IMR-90 (cell line): ENCODE results near the gene MRPS15. TPM values are rescaled to one million over a fixed set of nuclear protein-coding genes. Genes with fewer than 3 reads are reported as not detected.

Source experiments
- ATAC-seq: fragments of 200-7000 bp; cut with Tn5 transposase; 2 replicates; pipeline ENCODE4 v1.9.1; 2020; ENCODE audit warnings: low read depth, mild to moderate bottlenecking, moderate library complexity
- BruUV-seq: library from RNA; stranded (reverse); fragments of 400-500 nt; replicated peaks from 2 replicates; lab custom pipeline; 2021; lab: Mats Ljungman, UMichigan
- CTCF ChIA-PET: fragments of 300-600 bp; formaldehyde crosslinking; extraction: SDS; loops from one replicate; lab custom pipeline; 2021; ENCODE audit warnings: antibody characterized with exemption; lab: Yijun Ruan, JAX
- POLR2A ChIA-PET: fragments of 300-600 bp; sonication (Branson Sonifier 250); formaldehyde crosslinking; loops from one replicate; lab custom pipeline; 2022; ENCODE audit warnings: antibody characterized with exemption; ENCODE audit not compliant: unreplicated experiment; lab: Charles Lee
- DNase-seq: peaks from one replicate; pipeline ENCODE4 v3.0.0; 2013
- H2AFZ ChIP-seq: replicated peaks from 2 replicates; pipeline ENCODE3; 2013; ENCODE audit warnings: low read length, mild to moderate bottlenecking; ENCODE audit not compliant: poor library complexity
- H2AK5ac ChIP-seq: 2 replicates; pipeline ENCODE4 v1.6.1; 2013; ENCODE audit warnings: low read depth, low read length, inconsistent platforms
- H2AK9ac ChIP-seq: replicated peaks from 2 replicates; pipeline ENCODE3; 2013; ENCODE audit warnings: mild to moderate bottlenecking, low read depth, low read length, moderate library complexity; ENCODE audit not compliant: poor library complexity
- H2BK120ac ChIP-seq: 2 replicates; pipeline ENCODE4 v1.6.1; 2013; ENCODE audit warnings: low read depth, low read length, inconsistent platforms
- H2BK15ac ChIP-seq: 3 replicates; pipeline ENCODE4 v1.6.1; 2013; ENCODE audit warnings: low read depth, low read length, inconsistent platforms
- H2BK20ac ChIP-seq: 2 replicates; pipeline ENCODE4 v1.6.1; 2013; ENCODE audit warnings: low read depth, mild to moderate bottlenecking, inconsistent platforms, low read length, moderate library complexity
- H2BK5ac ChIP-seq: 2 replicates; pipeline ENCODE4 v1.6.1; 2013; ENCODE audit warnings: mild to moderate bottlenecking, low read depth, low read length, inconsistent platforms; ENCODE audit not compliant: poor library complexity, severe bottlenecking
- H3K14ac ChIP-seq: replicated peaks from 2 replicates; pipeline ENCODE4 v1.6.1; 2013; ENCODE audit warnings: low read depth, low read length, inconsistent platforms
- H3K18ac ChIP-seq: 2 replicates; pipeline ENCODE4 v1.6.1; 2013; ENCODE audit warnings: low read depth, low read length, control low read depth
- H3K23ac ChIP-seq: 2 replicates; pipeline ENCODE4 v1.6.1; 2013; ENCODE audit warnings: low read depth, low read length, inconsistent platforms
- H3K27ac ChIP-seq: 2 replicates; pipeline ENCODE4 v1.5.1; 2013; ENCODE audit warnings: mild to moderate bottlenecking, control low read depth, low read length; ENCODE audit not compliant: insufficient read depth
- H3K27me3 ChIP-seq: 2 replicates; pipeline ENCODE4 v1.6.1; 2013; ENCODE audit warnings: low read length; ENCODE audit not compliant: control insufficient read depth, insufficient read depth
- H3K36me3 ChIP-seq: 2 replicates; pipeline ENCODE4 v1.6.1; 2013; ENCODE audit warnings: low read length, mixed read lengths; ENCODE audit not compliant: control insufficient read depth, insufficient read depth
- H3K4ac ChIP-seq: 2 replicates; pipeline ENCODE4 v1.6.1; 2013; ENCODE audit warnings: low read depth, low read length, inconsistent platforms
- H3K4me1 ChIP-seq: 2 replicates; pipeline ENCODE4 v1.6.1; 2013; ENCODE audit warnings: low read length, mixed read lengths; ENCODE audit not compliant: control insufficient read depth, insufficient read depth
- H3K4me2 ChIP-seq: 2 replicates; pipeline ENCODE4 v1.6.1; 2013; ENCODE audit warnings: low read depth, mild to moderate bottlenecking, control low read depth, low read length, moderate library complexity
- H3K4me3 ChIP-seq: 2 replicates; pipeline ENCODE4 v1.5.1; 2013; ENCODE audit warnings: low read depth, mild to moderate bottlenecking, control low read depth, low read length, moderate library complexity; ENCODE audit not compliant: insufficient read depth
- H3K56ac ChIP-seq: 2 replicates; pipeline ENCODE4 v1.6.1; 2013; ENCODE audit warnings: low read length, inconsistent platforms; ENCODE audit not compliant: insufficient read depth; ENCODE audit errors: extremely low read depth
- H3K79me1 ChIP-seq, 2 experiments: 2 replicates each; pipeline ENCODE4 v1.6.1; 2013; ENCODE audit warnings: low read length in 2 of 2, inconsistent platforms in 1 of 2, low read depth in 1 of 2
- H3K9ac ChIP-seq: 2 replicates; pipeline ENCODE4 v1.6.1; 2013; ENCODE audit warnings: low read depth, low read length, control low read depth
- H3K9me1 ChIP-seq: 2 replicates; pipeline ENCODE4 v1.6.1; 2013; ENCODE audit warnings: low read length, inconsistent platforms; ENCODE audit not compliant: insufficient read depth
- H3K9me3 ChIP-seq: 2 replicates; pipeline ENCODE4 v1.6.1; 2013; ENCODE audit warnings: low read length; ENCODE audit not compliant: control insufficient read depth, insufficient read depth
- H4K20me1 ChIP-seq: 2 replicates; pipeline ENCODE4 v1.6.1; 2013; ENCODE audit warnings: low read length, inconsistent platforms; ENCODE audit not compliant: insufficient read depth
- H4K5ac ChIP-seq: 2 replicates; pipeline ENCODE4 v1.6.1; 2013; ENCODE audit warnings: mild to moderate bottlenecking, low read depth, low read length, control low read depth
- H4K8ac ChIP-seq, 2 experiments: 2 replicates each; pipeline ENCODE4 v1.6.1; 2013; ENCODE audit warnings: low read depth in 2 of 2, low read length in 2 of 2, control low read depth in 1 of 2, inconsistent platforms in 1 of 2
- H4K91ac ChIP-seq: 2 replicates; pipeline ENCODE4 v1.6.1; 2013; ENCODE audit warnings: low read depth, low read length, inconsistent platforms; ENCODE audit not compliant: insufficient read depth
- CEBPB ChIP-seq: IDR thresholded peaks from 2 replicates; pipeline ENCODE4 v1.6.1; 2012; ENCODE audit warnings: low read depth, low read length, improper control_type of control experiment
- ELK1 ChIP-seq: fragments of 150-350 bp; IDR thresholded peaks from 2 replicates; pipeline ENCODE4 v1.6.1; 2016; ENCODE audit warnings: low read depth, mild to moderate bottlenecking, low read length, moderate library complexity, borderline replicate concordance
- MAFK ChIP-seq: IDR thresholded peaks from 2 replicates; pipeline ENCODE4 v1.6.1; 2012; ENCODE audit warnings: low read depth, low read length, improper control_type of control experiment
- NFE2L2 ChIP-seq: fragments of 150-350 bp; IDR thresholded peaks from 2 replicates; pipeline ENCODE4 v1.6.1; 2016; ENCODE audit warnings: low read depth, mild to moderate bottlenecking, low read length
- POLR2A ChIP-seq: IDR thresholded peaks from 2 replicates; pipeline ENCODE4 v1.6.1; 2012; ENCODE audit warnings: mild to moderate bottlenecking, low read depth, low read length
- RCOR1 ChIP-seq: IDR thresholded peaks from 2 replicates; pipeline ENCODE4 v1.6.1; 2012; ENCODE audit warnings: mild to moderate bottlenecking, low read length, improper control_type of control experiment; ENCODE audit not compliant: insufficient replicate concordance
- RFX5 ChIP-seq: IDR thresholded peaks from 2 replicates; pipeline ENCODE4 v1.8.0; 2012; ENCODE audit warnings: low read depth, mild to moderate bottlenecking, low read length, moderate library complexity
- USF2 ChIP-seq: fragments of 150-350 bp; IDR thresholded peaks from 2 replicates; pipeline ENCODE4 v1.6.1; 2017; ENCODE audit warnings: mild to moderate bottlenecking, antibody characterized with exemption, low read length, low read depth
- WGBS, 2 experiments: methylation state at CpG; one replicate each; pipeline versions ENCODE4 v1.1.5 to v1.1.7; 2013; ENCODE audit warnings: missing lambda C conversion rate in 2 of 2; ENCODE audit not compliant: insufficient read length in 1 of 2; ENCODE audit errors: extremely low coverage in 2 of 2; 5-methylcytosine and 5-hydroxymethylcytosine counted together
- dilution Hi-C: fragments of 300-500 bp; cut with HindIII; formaldehyde crosslinking; loops from one replicate; pipeline ENCODE4 v1.14.3; 2018; ENCODE audit warnings: low sequenced_read_pairs; ENCODE audit not compliant: unreplicated experiment
- in situ Hi-C: fragments of 300-500 bp; cut with MboI; formaldehyde crosslinking; loops from 3 replicates; pipeline ENCODE4 v1.14.3; 2019; ENCODE audit warnings: low sequenced_read_pairs, inconsistent platforms, mixed read lengths
- intact Hi-C: fragments of 100-400 bp; cut with micrococcal nuclease; formaldehyde crosslinking; loops from 2 replicates; pipeline ENCODE4 v1.10.0; 2022
- polyA plus RNA-seq, 3 experiments: library from polyadenylated mRNA; depleted of rRNA; stranded (reverse); fragments of >200 nt; gene quantifications; 2 replicates each; pipeline ENCODE4 v1.2.3, GENCODE V29; 2012; ENCODE audit warnings: low replicate concordance in 1 of 3
- total RNA-seq: library from RNA; depleted of rRNA; stranded (reverse); fragments of >200 nt; gene quantifications from 2 replicates; pipeline ENCODE4 v1.2.3, GENCODE V29; 2012

Gene MRPS15
- total and polyA plus RNA-seq, 2 of the 4 experiments (the other 2 are of a cell fraction), result 46.1 to 77.9 TPM

DNA sequence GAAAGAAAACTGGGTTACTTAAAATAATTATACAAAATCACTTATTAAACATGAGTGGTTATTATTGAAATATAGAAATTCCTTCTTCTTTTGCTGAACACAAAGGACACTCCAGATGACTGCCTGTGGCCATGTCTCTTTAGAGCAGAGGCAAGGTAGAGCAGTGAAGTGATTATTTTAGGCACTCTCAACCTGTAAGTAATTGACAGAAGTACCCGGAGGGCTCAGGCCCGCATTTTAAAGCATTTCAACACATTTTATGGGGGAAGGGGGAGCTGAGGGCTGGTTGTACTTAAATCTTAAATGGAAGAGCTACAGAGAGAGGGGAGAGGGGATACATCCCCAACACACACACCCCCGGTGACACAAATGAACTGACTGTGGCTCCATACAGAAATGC lies 24.1 kb downstream of the MRPS15 start:
- no peaks in the 10 kb centered on the region for H3K27me3 ChIP-seq
- no peak overlapping the region for H2BK15ac ChIP-seq
- no peak for TF ChIP-seq NFE2L2
- TF ChIP-seq USF2, result no peak
- TF ChIP-seq RFX5, result no peak
- TF ChIP-seq MAFK, result no peak
- TF ChIP-seq ELK1, result no peak
- TF ChIP-seq POLR2A, result no peak
- TF ChIP-seq RCOR1, result no peak
- TF ChIP-seq CEBPB, result no peak
- peaks cover 3% of the 10 kb centered on the region for H3K9me1 ChIP-seq
- no peak for DNase-seq
- no peak overlapping the region for H3K9ac ChIP-seq
- in situ Hi-C loops, result no loop called here
- intact Hi-C loops, result no loop called here
- no peak for ATAC-seq
- H3K79me1 ChIP-seq, result no peaks in the 10 kb centered on the region
- H4K91ac ChIP-seq, result no peak overlapping the region
- H3K18ac ChIP-seq, result no peak overlapping the region
- no peaks in the 10 kb centered on the region; the same call in 1 of the 2 replicates for H4K20me1 ChIP-seq
- dilution Hi-C loops, result no loop called here
- H2BK120ac ChIP-seq, result no peak overlapping the region
- BruUV-seq, result no TSS peak
- peaks cover 3% of the 10 kb centered on the region; the same call in 1 of the 2 replicates for H3K4me1 ChIP-seq
- H3K27ac ChIP-seq, result no peak overlapping the region
- no peaks in the 10 kb centered on the region for H3K9me3 ChIP-seq
- H3K14ac ChIP-seq, result no peak overlapping the region
- no peak overlapping the region for H2BK20ac ChIP-seq
- CTCF ChIA-PET, result interaction anchor here (1.5 kb wide), 1 partner anchor 10 kb away, joined by 4 read pairs; the partner anchor contains the start of gene OSCP1
- no peak overlapping the region for H3K4me3 ChIP-seq
- no peak overlapping the region for H3K23ac ChIP-seq
- H2AK9ac ChIP-seq, result no peak overlapping the region
- H4K8ac ChIP-seq, result no peak overlapping the region
- H3K56ac ChIP-seq, result no peak overlapping the region
- no peak overlapping the region for H3K4me2 ChIP-seq
- no peak overlapping the region for H2AFZ ChIP-seq
- H2AK5ac ChIP-seq, result no peak overlapping the region
- POLR2A ChIA-PET, result no interaction called here
- H4K5ac ChIP-seq, result no peak overlapping the region
- whole genome bisulfite sequencing, 2 experiments, result no CpG with 5 or more reads among the region's 3 CpGs
- H3K4ac ChIP-seq, result no peak overlapping the region
- H2BK5ac ChIP-seq, result no peak overlapping the region
- H3K36me3 ChIP-seq, result 0 out of 2 replicates have a peak, but pooled peaks cover 2% of the 10 kb centered on the region
